Panc1 (cell line): ENCODE measurements around the gene SLC25A14.

Source experiments
- CTCF ChIP-seq: fragments of 450-650 bp; IDR thresholded peaks from 2 replicates; pipeline ENCODE4 v1.5.1; 2017; ENCODE audit warnings: mild to moderate bottlenecking
- REST ChIP-seq, 2 experiments: IDR thresholded peaks; 2 replicates each; pipeline ENCODE4 v1.6.1; 2011 to 2012; ENCODE audit warnings: low read depth in 2 of 2, control low read depth in 1 of 2, low read length in 1 of 2, mild to moderate bottlenecking in 1 of 2, moderate library complexity in 1 of 2; ENCODE audit not compliant: insufficient read depth in 1 of 2
- TCF7L2 ChIP-seq: IDR thresholded peaks from 2 replicates; pipeline ENCODE4 v1.6.1; 2011; ENCODE audit warnings: mild to moderate bottlenecking, low read depth, low read length, inconsistent platforms

GRCh38 chrX:130418066-130418465, 78.3 kb downstream of the SLC25A14 start:
- TF ChIP-seq REST (IDR thresholded peaks at IDR 0.05; ENCODE audit: insufficient read depth in 1 of 2, low read depth in 2 of 2, low read length in 1 of 2) (no peak), CTCF (no peak), TCF7L2 (no peak)
